IMR-90 (cell line): Measurements from ENCODE around the gene ZCWPW1. TPM values are rescaled to one million over a fixed set of nuclear protein-coding genes. Genes with fewer than 3 reads are reported as not detected.

Experiments
- ATAC-seq: fragments of 200-7000 bp; cut with Tn5 transposase; 2 replicates; pipeline ENCODE4 v1.9.1; 2020; ENCODE audit warnings: low read depth, mild to moderate bottlenecking, moderate library complexity
- BruUV-seq: library from RNA; stranded (reverse); fragments of 400-500 nt; replicated peaks from 2 replicates; lab custom pipeline; 2021; lab: Mats Ljungman, UMichigan
- CTCF ChIA-PET: fragments of 300-600 bp; formaldehyde crosslinking; extraction: SDS; loops from one replicate; lab custom pipeline; 2021; ENCODE audit warnings: antibody characterized with exemption; lab: Yijun Ruan, JAX
- POLR2A ChIA-PET: fragments of 300-600 bp; sonication (Branson Sonifier 250); formaldehyde crosslinking; loops from one replicate; lab custom pipeline; 2022; ENCODE audit warnings: antibody characterized with exemption; ENCODE audit not compliant: unreplicated experiment; lab: Charles Lee
- DNase-seq: peaks from one replicate; pipeline ENCODE4 v3.0.0; 2013
- H2AFZ ChIP-seq: replicated peaks from 2 replicates; pipeline ENCODE3; 2013; ENCODE audit warnings: low read length, mild to moderate bottlenecking; ENCODE audit not compliant: poor library complexity
- H2AK5ac ChIP-seq: 2 replicates; pipeline ENCODE4 v1.6.1; 2013; ENCODE audit warnings: low read depth, low read length, inconsistent platforms
- H2AK9ac ChIP-seq: replicated peaks from 2 replicates; pipeline ENCODE3; 2013; ENCODE audit warnings: mild to moderate bottlenecking, low read depth, low read length, moderate library complexity; ENCODE audit not compliant: poor library complexity
- H2BK120ac ChIP-seq: 2 replicates; pipeline ENCODE4 v1.6.1; 2013; ENCODE audit warnings: low read depth, low read length, inconsistent platforms
- H2BK15ac ChIP-seq: 3 replicates; pipeline ENCODE4 v1.6.1; 2013; ENCODE audit warnings: low read depth, low read length, inconsistent platforms
- H2BK20ac ChIP-seq: 2 replicates; pipeline ENCODE4 v1.6.1; 2013; ENCODE audit warnings: low read depth, mild to moderate bottlenecking, inconsistent platforms, low read length, moderate library complexity
- H2BK5ac ChIP-seq: 2 replicates; pipeline ENCODE4 v1.6.1; 2013; ENCODE audit warnings: mild to moderate bottlenecking, low read depth, low read length, inconsistent platforms; ENCODE audit not compliant: poor library complexity, severe bottlenecking
- H3K14ac ChIP-seq: replicated peaks from 2 replicates; pipeline ENCODE4 v1.6.1; 2013; ENCODE audit warnings: low read depth, low read length, inconsistent platforms
- H3K18ac ChIP-seq: 2 replicates; pipeline ENCODE4 v1.6.1; 2013; ENCODE audit warnings: low read depth, low read length, control low read depth
- H3K23ac ChIP-seq: 2 replicates; pipeline ENCODE4 v1.6.1; 2013; ENCODE audit warnings: low read depth, low read length, inconsistent platforms
- H3K27ac ChIP-seq: 2 replicates; pipeline ENCODE4 v1.5.1; 2013; ENCODE audit warnings: mild to moderate bottlenecking, control low read depth, low read length; ENCODE audit not compliant: insufficient read depth
- H3K27me3 ChIP-seq: 2 replicates; pipeline ENCODE4 v1.6.1; 2013; ENCODE audit warnings: low read length; ENCODE audit not compliant: control insufficient read depth, insufficient read depth
- H3K36me3 ChIP-seq: 2 replicates; pipeline ENCODE4 v1.6.1; 2013; ENCODE audit warnings: low read length, mixed read lengths; ENCODE audit not compliant: control insufficient read depth, insufficient read depth
- H3K4ac ChIP-seq: 2 replicates; pipeline ENCODE4 v1.6.1; 2013; ENCODE audit warnings: low read depth, low read length, inconsistent platforms
- H3K4me1 ChIP-seq: 2 replicates; pipeline ENCODE4 v1.6.1; 2013; ENCODE audit warnings: low read length, mixed read lengths; ENCODE audit not compliant: control insufficient read depth, insufficient read depth
- H3K4me2 ChIP-seq: 2 replicates; pipeline ENCODE4 v1.6.1; 2013; ENCODE audit warnings: low read depth, mild to moderate bottlenecking, control low read depth, low read length, moderate library complexity
- H3K4me3 ChIP-seq: 2 replicates; pipeline ENCODE4 v1.5.1; 2013; ENCODE audit warnings: low read depth, mild to moderate bottlenecking, control low read depth, low read length, moderate library complexity; ENCODE audit not compliant: insufficient read depth
- H3K56ac ChIP-seq: 2 replicates; pipeline ENCODE4 v1.6.1; 2013; ENCODE audit warnings: low read length, inconsistent platforms; ENCODE audit not compliant: insufficient read depth; ENCODE audit errors: extremely low read depth
- H3K79me1 ChIP-seq, 2 experiments: 2 replicates each; pipeline ENCODE4 v1.6.1; 2013; ENCODE audit warnings: low read length in 2 of 2, inconsistent platforms in 1 of 2, low read depth in 1 of 2
- H3K9ac ChIP-seq: 2 replicates; pipeline ENCODE4 v1.6.1; 2013; ENCODE audit warnings: low read depth, low read length, control low read depth
- H3K9me1 ChIP-seq: 2 replicates; pipeline ENCODE4 v1.6.1; 2013; ENCODE audit warnings: low read length, inconsistent platforms; ENCODE audit not compliant: insufficient read depth
- H3K9me3 ChIP-seq: 2 replicates; pipeline ENCODE4 v1.6.1; 2013; ENCODE audit warnings: low read length; ENCODE audit not compliant: control insufficient read depth, insufficient read depth
- H4K20me1 ChIP-seq: 2 replicates; pipeline ENCODE4 v1.6.1; 2013; ENCODE audit warnings: low read length, inconsistent platforms; ENCODE audit not compliant: insufficient read depth
- H4K5ac ChIP-seq: 2 replicates; pipeline ENCODE4 v1.6.1; 2013; ENCODE audit warnings: mild to moderate bottlenecking, low read depth, low read length, control low read depth
- H4K8ac ChIP-seq, 2 experiments: 2 replicates each; pipeline ENCODE4 v1.6.1; 2013; ENCODE audit warnings: low read depth in 2 of 2, low read length in 2 of 2, control low read depth in 1 of 2, inconsistent platforms in 1 of 2
- H4K91ac ChIP-seq: 2 replicates; pipeline ENCODE4 v1.6.1; 2013; ENCODE audit warnings: low read depth, low read length, inconsistent platforms; ENCODE audit not compliant: insufficient read depth
- CEBPB ChIP-seq: IDR thresholded peaks from 2 replicates; pipeline ENCODE4 v1.6.1; 2012; ENCODE audit warnings: low read depth, low read length, improper control_type of control experiment
- ELK1 ChIP-seq: fragments of 150-350 bp; IDR thresholded peaks from 2 replicates; pipeline ENCODE4 v1.6.1; 2016; ENCODE audit warnings: low read depth, mild to moderate bottlenecking, low read length, moderate library complexity, borderline replicate concordance
- MAFK ChIP-seq: IDR thresholded peaks from 2 replicates; pipeline ENCODE4 v1.6.1; 2012; ENCODE audit warnings: low read depth, low read length, improper control_type of control experiment
- MAZ ChIP-seq: IDR thresholded peaks from 2 replicates; pipeline ENCODE4 v1.6.1; 2012; ENCODE audit warnings: low read depth, mild to moderate bottlenecking, low read length, improper control_type of control experiment, moderate library complexity, borderline replicate concordance
- POLR2A ChIP-seq: IDR thresholded peaks from 2 replicates; pipeline ENCODE4 v1.6.1; 2012; ENCODE audit warnings: mild to moderate bottlenecking, low read depth, low read length
- RAD21 ChIP-seq: IDR thresholded peaks from 2 replicates; pipeline ENCODE4 v1.6.1; 2012; ENCODE audit warnings: low read length, improper control_type of control experiment
- RCOR1 ChIP-seq: IDR thresholded peaks from 2 replicates; pipeline ENCODE4 v1.6.1; 2012; ENCODE audit warnings: mild to moderate bottlenecking, low read length, improper control_type of control experiment; ENCODE audit not compliant: insufficient replicate concordance
- SMC3 ChIP-seq: fragments of 150-350 bp; IDR thresholded peaks from 2 replicates; pipeline ENCODE4 v1.6.1; 2016; ENCODE audit warnings: low read depth, mild to moderate bottlenecking, antibody characterized with exemption, low read length, moderate library complexity
- USF2 ChIP-seq: fragments of 150-350 bp; IDR thresholded peaks from 2 replicates; pipeline ENCODE4 v1.6.1; 2017; ENCODE audit warnings: mild to moderate bottlenecking, antibody characterized with exemption, low read length, low read depth
- WGBS, 2 experiments: methylation state at CpG; one replicate each; pipeline versions ENCODE4 v1.1.5 to v1.1.7; 2013; ENCODE audit warnings: missing lambda C conversion rate in 2 of 2; ENCODE audit not compliant: insufficient read length in 1 of 2; ENCODE audit errors: extremely low coverage in 2 of 2; 5-methylcytosine and 5-hydroxymethylcytosine counted together
- dilution Hi-C: fragments of 300-500 bp; cut with HindIII; formaldehyde crosslinking; loops from one replicate; pipeline ENCODE4 v1.14.3; 2018; ENCODE audit warnings: low sequenced_read_pairs; ENCODE audit not compliant: unreplicated experiment
- in situ Hi-C: fragments of 300-500 bp; cut with MboI; formaldehyde crosslinking; loops from 3 replicates; pipeline ENCODE4 v1.14.3; 2019; ENCODE audit warnings: low sequenced_read_pairs, inconsistent platforms, mixed read lengths
- intact Hi-C: fragments of 100-400 bp; cut with micrococcal nuclease; formaldehyde crosslinking; loops from 2 replicates; pipeline ENCODE4 v1.10.0; 2022
- polyA plus RNA-seq, 3 experiments: library from polyadenylated mRNA; depleted of rRNA; stranded (reverse); fragments of >200 nt; gene quantifications; 2 replicates each; pipeline ENCODE4 v1.2.3, GENCODE V29; 2012; ENCODE audit warnings: low replicate concordance in 1 of 3
- total RNA-seq: library from RNA; depleted of rRNA; stranded (reverse); fragments of >200 nt; gene quantifications from 2 replicates; pipeline ENCODE4 v1.2.3, GENCODE V29; 2012

Gene ZCWPW1
- total and polyA plus RNA-seq, 2 of the 4 experiments (the other 2 are of a cell fraction) = 0.72 to 1.3 TPM

- no peak overlapping the region for H2BK5ac ChIP-seq
- H3K27ac ChIP-seq = no peak overlapping the region
- H2AFZ ChIP-seq = no peak overlapping the region
- peaks cover 4% of the 10 kb centered on the region for H3K9me3 ChIP-seq
- H3K79me1 ChIP-seq = no peaks in the 10 kb centered on the region
- no peak overlapping the region for H2BK20ac ChIP-seq
- no peak overlapping the region for H2AK9ac ChIP-seq
- no peak overlapping the region for H3K56ac ChIP-seq
- no peaks in the 10 kb centered on the region for H3K36me3 ChIP-seq
- CTCF ChIA-PET = interaction anchor here (0.6 kb wide), 1 partner anchor 1003 kb away, joined by 3 read pairs; no protein-coding TSS in a partner anchor
- H4K91ac ChIP-seq = no peak overlapping the region
- H3K18ac ChIP-seq = no peak overlapping the region
- no peaks in the 10 kb centered on the region for H3K4me1 ChIP-seq
- no peak overlapping the region for H3K4me3 ChIP-seq
- H3K4me2 ChIP-seq = no peak overlapping the region
- POLR2A ChIA-PET = no interaction called here
- ATAC-seq = no peak
- H4K8ac ChIP-seq = no peak overlapping the region
- dilution Hi-C loops = no loop called here
- BruUV-seq = no TSS peak
- TF ChIP-seq RCOR1 (no peak), CEBPB (no peak), USF2 (no peak), ELK1 (no peak), POLR2A (no peak), RAD21 (no peak), SMC3 (no peak), MAFK (no peak), MAZ (no peak)
- no peak overlapping the region for H2BK15ac ChIP-seq
- in situ Hi-C loops = no loop called here
- peaks cover 52% of the 10 kb centered on the region for H3K27me3 ChIP-seq
- no peaks in the 10 kb centered on the region for H4K20me1 ChIP-seq
- intact Hi-C loops = no loop called here
- no peak overlapping the region for H3K4ac ChIP-seq
- no peak overlapping the region for H3K9ac ChIP-seq
- H2AK5ac ChIP-seq = no peak overlapping the region
- H3K9me1 ChIP-seq = peaks cover 3% of the 10 kb centered on the region; the same call in 1 of the 2 replicates
- no peak for DNase-seq
- no peak overlapping the region for H4K5ac ChIP-seq
- no CpG with 5 or more reads among the region's 2 CpGs for WGBS, 2 experiments
- no peak overlapping the region for H3K14ac ChIP-seq
- H3K23ac ChIP-seq = no peak overlapping the region
- H2BK120ac ChIP-seq = no peak overlapping the region
Measured at GRCh38 chr7:100394077-100394476, 34.4 kb downstream of the ZCWPW1 start.
